ENCODE data around the gene PIGU. TPM values are rescaled to one million over a fixed set of nuclear protein-coding genes. Genes with fewer than 3 reads are reported as not detected.

PIGU gene
- total and polyA plus RNA-seq, 2 of the 13 experiments (the other 11 are each of a cell fraction or from before 2014, with no cell fraction given): 45.5 to 231 TPM

GRCh38 chr20:34712525-34713192 is 35.8 kb upstream of the PIGU start (continued):
- TF ChIP-seq ZHX2 (IDR thresholded peaks at IDR 0.05; ENCODE audit: low read depth) (no peak), ZHX2 (CRISPR knock-in tag; IDR thresholded peaks at IDR 0.05; ENCODE audit: borderline replicate concordance) (no peak), PCBP1 (IDR thresholded peaks at IDR 0.05; ENCODE audit: borderline replicate concordance, low read depth, low read length) (no peak), ZNF782 (CRISPR knock-in tag; IDR thresholded peaks at IDR 0.05; ENCODE audit: borderline replicate concordance) (no peak), ZNF841 (CRISPR knock-in tag; IDR thresholded peaks at IDR 0.05; ENCODE audit: borderline replicate concordance) (no peak), ZNF484 (CRISPR knock-in tag; IDR thresholded peaks at IDR 0.05; ENCODE audit: borderline replicate concordance, low read depth) (no peak), TOE1 (CRISPR knock-in tag; IDR thresholded peaks at IDR 0.05) (no peak), ZNF691 (CRISPR knock-in tag; IDR thresholded peaks at IDR 0.05; ENCODE audit: borderline replicate concordance, low read depth) (no peak), YEATS4 (CRISPR knock-in tag; IDR thresholded peaks at IDR 0.05; ENCODE audit: borderline replicate concordance) (no peak), CCAR2 (optimal IDR thresholded peaks at IDR 0.05; ENCODE audit: low read depth, low read length) (no peak), NCOA5 (CRISPR knock-in tag; IDR thresholded peaks at IDR 0.05) (no peak), CHCHD3 (CRISPR knock-in tag; IDR thresholded peaks at IDR 0.05) (no peak), NR2F6 (IDR thresholded peaks at IDR 0.05) (no peak), NR2F6 (CRISPR knock-in tag; IDR thresholded peaks at IDR 0.05) (peak; percentile 54; the same call in 1 of the 2 replicates), ZNF432 (CRISPR knock-in tag; IDR thresholded peaks at IDR 0.05; ENCODE audit: borderline replicate concordance) (no peak), BHLHE40 (IDR thresholded peaks at IDR 0.05; ENCODE audit: low read length) (no peak), PATZ1 (CRISPR knock-in tag; IDR thresholded peaks at IDR 0.05) (no peak), SRSF1 (optimal IDR thresholded peaks at IDR 0.05; ENCODE audit: low read depth, low read length) (no peak), KDM1A (CRISPR knock-in tag; IDR thresholded peaks at IDR 0.05) (0 out of 2 replicates have a peak, but pooled peaks have one; percentile 41), ZBTB34 (CRISPR knock-in tag; IDR thresholded peaks at IDR 0.05) (no peak), NR2C2 (CRISPR knock-in tag; IDR thresholded peaks at IDR 0.05; ENCODE audit: borderline replicate concordance) (no peak)
